ENCODE data around the gene HOXA6. TPM values are rescaled to one million over a fixed set of nuclear protein-coding genes. Genes with fewer than 3 reads are reported as not detected.

Gene HOXA6
- total RNA-seq, 1 experiment from 2014 or later: not detected

- Mint-ChIP-seq H3K9me3 (peaks cover 19 to 25% of the 10 kb centered on the region in 2 experiments), H3K36me3 (ENCODE audit: insufficient read depth in 1 of 3, low read depth in 3 of 3) (no peaks in the 10 kb centered on the region; a peak in 3 of 7 replicates), H3K4me1 (peaks cover 8 to 27% of the 10 kb centered on the region in 2 experiments), H3K4me3 (no peak overlapping the region), H3K27ac (no peak overlapping the region), H3K27me3 (ENCODE audit: low read depth) (peaks cover 100% of the 10 kb centered on the region)
- no peak overlapping the region for H3K9ac ChIP-seq (ENCODE audit: extremely low read depth, insufficient read length, low read length)
- no peak overlapping the region for H3K18ac ChIP-seq (ENCODE audit: insufficient read length, low read depth, low read length)
- H2BK5ac ChIP-seq (ENCODE audit: insufficient read length, low read length): no peak overlapping the region
- no peak overlapping the region for H2BK20ac ChIP-seq (ENCODE audit: low read depth, low read length, poor library complexity, severe bottlenecking)
- no peak overlapping the region for H3T11ph ChIP-seq (ENCODE audit: low read length)
- no peaks in the 10 kb centered on the region for H3K79me1 ChIP-seq (ENCODE audit: insufficient read depth, low read depth, low read length, poor library complexity, severe bottlenecking)
- no peak overlapping the region for H2BK12ac ChIP-seq (ENCODE audit: insufficient read length, low read depth, low read length)
- no peak overlapping the region for H4K8ac ChIP-seq (replicated peaks; ENCODE audit: insufficient read length, low read depth, low read length)
- no peak overlapping the region for H4K91ac ChIP-seq (ENCODE audit: insufficient read length, low read depth, low read length)
- no peak overlapping the region for H4K5ac ChIP-seq (ENCODE audit: insufficient read length, low read depth, low read length)
- no peak overlapping the region for H3K23ac ChIP-seq (ENCODE audit: insufficient read length, low read depth, low read length)
- no peaks in the 10 kb centered on the region for H3K9me3 ChIP-seq (ENCODE audit: control insufficient read depth, low read depth, low read length)
- no peak for DNase-seq
- peaks cover 14% of the 10 kb centered on the region for H3K23me2 ChIP-seq (ENCODE audit: insufficient read length, low read depth, low read length, poor library complexity, severe bottlenecking)
- no CpG with 5 or more reads among the region's 11 CpGs for WGBS (ENCODE audit: extremely low coverage, insufficient read length, low lambda C conversion rate)
- no peak overlapping the region for H3K14ac ChIP-seq (ENCODE audit: insufficient read depth, low read length)
- no peak overlapping the region for H2AFZ ChIP-seq (ENCODE audit: low read length)
- H2AK5ac ChIP-seq (ENCODE audit: insufficient read length, low read length): no peak overlapping the region
- peaks cover 94% of the 10 kb centered on the region for H3K27me3 ChIP-seq (ENCODE audit: insufficient read depth, low read length)
- no peak overlapping the region for H3K4me2 ChIP-seq (ENCODE audit: insufficient read depth, insufficient read length, low read length)
- no peaks in the 10 kb centered on the region for H3K79me2 ChIP-seq (ENCODE audit: insufficient read depth, low read length)
- H2BK120ac ChIP-seq (ENCODE audit: low read depth, low read length, poor library complexity, severe bottlenecking): no peak overlapping the region
- H3K4me1 ChIP-seq (ENCODE audit: insufficient read depth, low read length): no peaks in the 10 kb centered on the region
- TF ChIP-seq CTCF (conservative IDR thresholded peaks at IDR 0.05): no peak
- no peak overlapping the region for H3K56ac ChIP-seq (ENCODE audit: insufficient read length, low read depth, low read length)
- no peak overlapping the region for H3K27ac ChIP-seq (ENCODE audit: insufficient read length, low read depth, low read length)
- no peaks in the 10 kb centered on the region for H4K20me1 ChIP-seq (ENCODE audit: control insufficient read depth, insufficient read depth, insufficient read length)
- H3K4ac ChIP-seq (ENCODE audit: low read depth, low read length): no peak overlapping the region
- H2BK15ac ChIP-seq (ENCODE audit: low read depth, low read length): no peak overlapping the region
Observed at GRCh38 chr7:27145914-27146412, 1.6 kb downstream of the HOXA6 start.

Data from H9 (cell line).